ENCODE results near the gene TIPRL.

DNA sequence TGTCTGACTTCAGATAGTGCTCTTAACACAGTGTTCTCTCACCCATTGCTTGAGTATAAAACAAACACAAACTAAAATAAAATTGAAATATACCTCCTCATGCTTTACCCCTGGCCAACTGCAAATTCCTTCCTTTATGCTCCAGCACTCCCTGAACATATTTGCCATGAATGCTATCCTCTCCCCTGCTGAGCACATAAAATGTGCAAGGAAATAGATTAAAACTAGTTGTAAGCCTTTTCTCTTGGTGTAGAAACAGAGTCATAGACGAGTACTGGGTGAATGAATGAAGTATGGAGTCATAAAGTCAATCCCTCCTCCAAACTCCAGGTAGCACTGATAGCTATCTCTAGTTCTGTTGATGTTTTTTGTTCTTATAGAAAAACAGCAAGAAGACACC, 44.6 kb upstream of the TIPRL start:
- TF ChIP-seq, protein P1, sequence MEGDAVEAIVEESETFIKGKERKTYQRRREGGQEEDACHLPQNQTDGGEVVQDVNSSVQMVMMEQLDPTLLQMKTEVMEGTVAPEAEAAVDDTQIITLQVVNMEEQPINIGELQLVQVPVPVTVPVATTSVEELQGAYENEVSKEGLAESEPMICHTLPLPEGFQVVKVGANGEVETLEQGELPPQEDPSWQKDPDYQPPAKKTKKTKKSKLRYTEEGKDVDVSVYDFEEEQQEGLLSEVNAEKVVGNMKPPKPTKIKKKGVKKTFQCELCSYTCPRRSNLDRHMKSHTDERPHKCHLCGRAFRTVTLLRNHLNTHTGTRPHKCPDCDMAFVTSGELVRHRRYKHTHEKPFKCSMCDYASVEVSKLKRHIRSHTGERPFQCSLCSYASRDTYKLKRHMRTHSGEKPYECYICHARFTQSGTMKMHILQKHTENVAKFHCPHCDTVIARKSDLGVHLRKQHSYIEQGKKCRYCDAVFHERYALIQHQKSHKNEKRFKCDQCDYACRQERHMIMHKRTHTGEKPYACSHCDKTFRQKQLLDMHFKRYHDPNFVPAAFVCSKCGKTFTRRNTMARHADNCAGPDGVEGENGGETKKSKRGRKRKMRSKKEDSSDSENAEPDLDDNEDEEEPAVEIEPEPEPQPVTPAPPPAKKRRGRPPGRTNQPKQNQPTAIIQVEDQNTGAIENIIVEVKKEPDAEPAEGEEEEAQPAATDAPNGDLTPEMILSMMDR (IDR thresholded peaks at IDR 0.05): no peak
- TF ChIP-seq POLR2AphosphoS5 (IDR thresholded peaks at IDR 0.05) (no peak), POLR2A (IDR thresholded peaks at IDR 0.05) (no peak), EP300 (IDR thresholded peaks at IDR 0.05) (no peak)
